ENCODE results near the gene CKAP2L. TPM values are rescaled to one million over a fixed set of nuclear protein-coding genes. Genes with fewer than 3 reads are reported as not detected.
"Not testable (repeated sequence)": the region's sequence is repeated elsewhere in the genome, so short reads cannot be mapped to it uniquely, and the experiment has no call there.

Gene CKAP2L
- total RNA-seq, 1 donor from 2014 or later: 0.26 TPM

GRCh38 chr2:112723547-112723940, 40.9 kb downstream of the CKAP2L start:
- FAIRE-seq: no peak
- TF ChIP-seq CTCF (IDR thresholded peaks at IDR 0.05; ENCODE audit: insufficient read depth, low read length, severe bottlenecking): no peak
- no peak for DNase-seq (ENCODE audit: low read depth)
- H3K36me3 ChIP-seq (ENCODE audit: control insufficient read depth, insufficient read depth, low read length): no peaks in the 10 kb centered on the region
- no peaks in the 10 kb centered on the region for H3K27me3 ChIP-seq (ENCODE audit: control insufficient read depth, insufficient read depth, low read length)
- no peak overlapping the region for H3K4me3 ChIP-seq (ENCODE audit: low read depth, low read length)

- Histone ChIP-seq H3K36me3 (ENCODE audit: control insufficient read depth, insufficient read depth, low read length) (no peaks in the 10 kb centered on the region), H3K4me3 (ENCODE audit: low read depth, low read length) (no peak overlapping the region), H3K27me3 (ENCODE audit: control insufficient read depth, insufficient read depth, low read length) (no peaks in the 10 kb centered on the region)
- TF ChIP-seq CTCF (IDR thresholded peaks at IDR 0.05; ENCODE audit: insufficient read depth, low read length, severe bottlenecking): no peak
- no peak for DNase-seq (ENCODE audit: low read depth)
- no peak for FAIRE-seq
These were observed 41.4 kb downstream of the CKAP2L start for GRCh38 chr2:112722816-112723546.

GRCh38 chr2:112721819-112722522, 42.4 kb downstream of the CKAP2L start:
- Histone ChIP-seq H3K4me3 (ENCODE audit: low read depth, low read length) (no peak overlapping the region), H3K36me3 (ENCODE audit: control insufficient read depth, insufficient read depth, low read length) (no peaks in the 10 kb centered on the region), H3K27me3 (ENCODE audit: control insufficient read depth, insufficient read depth, low read length) (no peaks in the 10 kb centered on the region)
- FAIRE-seq: no peak
- no peak for TF ChIP-seq CTCF (IDR thresholded peaks at IDR 0.05; ENCODE audit: insufficient read depth, low read length, severe bottlenecking)
- DNase-seq (ENCODE audit: low read depth): no peak

- DNase-seq (ENCODE audit: low read depth) (no peak), FAIRE-seq (no peak)
- Histone ChIP-seq H3K27me3 (ENCODE audit: control insufficient read depth, insufficient read depth, low read length) (no peaks in the 10 kb centered on the region), H3K36me3 (ENCODE audit: control insufficient read depth, insufficient read depth, low read length) (no peaks in the 10 kb centered on the region), H3K4me3 (ENCODE audit: low read depth, low read length) (no peak within 1 kb of the TSS)
- no peak for TF ChIP-seq CTCF (IDR thresholded peaks at IDR 0.05; ENCODE audit: insufficient read depth, low read length, severe bottlenecking)
These were observed 43.6 kb downstream of the CKAP2L start, which contains the start of gene NT5DC4 for GRCh38 chr2:112720785-112721184. TSS of gene NT5DC4 (plus strand) at chr2:112721020. CDS start at chr2:112721080, 60 bp downstream.

GRCh38 chr2:112718863-112719370, 45.5 kb downstream of the CKAP2L start:
- Histone ChIP-seq H3K27me3 (ENCODE audit: control insufficient read depth, insufficient read depth, low read length) (no peaks in the 10 kb centered on the region), H3K36me3 (ENCODE audit: control insufficient read depth, insufficient read depth, low read length) (no peaks in the 10 kb centered on the region), H3K4me3 (ENCODE audit: low read depth, low read length) (no peak overlapping the region)
- DNase-seq (ENCODE audit: low read depth): no peak
- TF ChIP-seq CTCF (IDR thresholded peaks at IDR 0.05; ENCODE audit: insufficient read depth, low read length, severe bottlenecking): no peak
- FAIRE-seq: no peak

GRCh38 chr2:112716826-112717352, 47.5 kb downstream of the CKAP2L start:
- not testable (repeated sequence) for DNase-seq (ENCODE audit: low read depth); H3K27me3 ChIP-seq (ENCODE audit: control insufficient read depth, insufficient read depth, low read length); FAIRE-seq; H3K36me3 ChIP-seq (ENCODE audit: control insufficient read depth, insufficient read depth, low read length); H3K4me3 ChIP-seq (ENCODE audit: low read depth, low read length)

- not testable (repeated sequence) for FAIRE-seq; H3K36me3 ChIP-seq (ENCODE audit: control insufficient read depth, insufficient read depth, low read length); H3K4me3 ChIP-seq (ENCODE audit: low read depth, low read length); H3K27me3 ChIP-seq (ENCODE audit: control insufficient read depth, insufficient read depth, low read length); DNase-seq (ENCODE audit: low read depth)
These were observed 48.3 kb downstream of the CKAP2L start for GRCh38 chr2:112716094-112716493.
